HepG2 (cell line): ENCODE data around the gene RBBP8NL. TPM values are rescaled to one million over a fixed set of nuclear protein-coding genes. Genes with fewer than 3 reads are reported as not detected.

Experiments
- CAMTA2 ChIP-seq: sonication (generic); formaldehyde crosslinking; IDR thresholded peaks from 2 replicates; pipeline ENCODE4 v1.4.0; 2020; ENCODE audit warnings: mild to moderate bottlenecking, missing genetic modification reagents, borderline replicate concordance
- ETS1 ChIP-seq: sonication (generic); formaldehyde crosslinking; IDR thresholded peaks from 2 replicates; pipeline ENCODE4 v1.4.0; 2020; ENCODE audit warnings: missing genetic modification reagents
- FOXA3 ChIP-seq: IDR thresholded peaks from 2 replicates; pipeline ENCODE4 v1.6.1; 2016; ENCODE audit warnings: missing genetic modification reagents, missing compliant biosample characterization
- GPBP1L1 ChIP-seq: sonication (generic); formaldehyde crosslinking; IDR thresholded peaks from 2 replicates; pipeline ENCODE4 v1.5.0; 2020; ENCODE audit warnings: mild to moderate bottlenecking, missing genetic modification reagents
- HES4 ChIP-seq: sonication (generic); formaldehyde crosslinking; IDR thresholded peaks from 2 replicates; pipeline ENCODE4 v1.9.0; 2021; ENCODE audit warnings: mild to moderate bottlenecking, missing genetic modification reagents, borderline replicate concordance
- HNRNPK ChIP-seq: fragments of 200-400 bp; formaldehyde crosslinking; IDR thresholded peaks from 2 replicates; pipeline ENCODE4 v1.6.1; 2018; ENCODE audit warnings: low read length, low read depth, moderate library complexity, mild to moderate bottlenecking; ENCODE audit not compliant: poor library complexity, severe bottlenecking
- HOXA5 ChIP-seq: sonication (generic); formaldehyde crosslinking; IDR thresholded peaks from 2 replicates; pipeline ENCODE4 v1.4.0; 2020; ENCODE audit warnings: missing genetic modification reagents
- KAT7 ChIP-seq: IDR thresholded peaks from 2 replicates; pipeline ENCODE4 v1.6.1; 2018; ENCODE audit warnings: borderline replicate concordance, missing compliant biosample characterization
- MLLT10 ChIP-seq: sonication (generic); formaldehyde crosslinking; IDR thresholded peaks from 2 replicates; pipeline ENCODE4 v1.4.0; 2020; ENCODE audit warnings: missing genetic modification reagents
- NR2F2 ChIP-seq: IDR thresholded peaks from 2 replicates; pipeline ENCODE4 v1.6.1; 2012; ENCODE audit warnings: low read depth, inconsistent platforms, borderline replicate concordance
- POGK ChIP-seq: sonication (generic); formaldehyde crosslinking; conservative IDR thresholded peaks from 2 replicates; pipeline ENCODE4 v1.8.0; 2022; ENCODE audit warnings: mild to moderate bottlenecking, moderate library complexity, missing genetic modification reagents
- TRIM22 ChIP-seq: fragments of 450-650 bp; IDR thresholded peaks from 2 replicates; pipeline ENCODE4 v1.6.1; 2017
- ZNF512 ChIP-seq: sonication (generic); formaldehyde crosslinking; IDR thresholded peaks from 2 replicates; pipeline ENCODE4 v1.4.0; 2020; ENCODE audit warnings: mild to moderate bottlenecking, missing genetic modification reagents
- ZNF607 ChIP-seq: sonication (generic); formaldehyde crosslinking; IDR thresholded peaks from 2 replicates; pipeline ENCODE4 v1.5.1; 2020; ENCODE audit warnings: missing genetic modification reagents, mild to moderate bottlenecking, borderline replicate concordance
- ZNF788 ChIP-seq: sonication (generic); formaldehyde crosslinking; IDR thresholded peaks from 2 replicates; pipeline ENCODE4 v1.5.0; 2020; ENCODE audit warnings: mild to moderate bottlenecking, missing genetic modification reagents, borderline replicate concordance
- polyA plus RNA-seq, 8 experiments: library from polyadenylated mRNA; depleted of rRNA in 3 of 8; stranded (reverse) in 7 of 8; unstranded in 1 of 8; fragments of >200 nt; fragmentation: Illumina TruSeq in 4 of 8; extraction: Trizol in 4 of 8; gene quantifications; 2 replicates each; pipeline versions ENCODE4 v1.2.1 to v1.2.3, GENCODE V29; 2011 to 2016; ENCODE audit warnings: low read depth in 4 of 8, missing spikeins in 1 of 8, mixed read lengths in 1 of 8; ENCODE audit not compliant: insufficient read depth in 1 of 8
- total RNA-seq, 5 experiments: library from RNA; depleted of rRNA; stranded (reverse); fragments of >200 nt; fragmentation: Illumina TruSeq; extraction: Trizol; gene quantifications; 2 replicates each; pipeline ENCODE4 v1.2.3, GENCODE V29; 2016; ENCODE audit warnings: low read depth in 1 of 5
- TF ChIP-seq, protein P1 (sequence below): sonication (generic); formaldehyde crosslinking; IDR thresholded peaks from 2 replicates; pipeline ENCODE4 v1.9.0; 2022; ENCODE audit warnings: missing genetic modification reagents, mild to moderate bottlenecking, borderline replicate concordance
- TF ChIP-seq, protein P2 (sequence below): sonication (generic); formaldehyde crosslinking; IDR thresholded peaks from 2 replicates; pipeline ENCODE4 v1.8.0; 2022; ENCODE audit warnings: low read depth, missing genetic modification reagents

The RBBP8NL gene
- total and polyA plus RNA-seq, 2 of the 13 experiments (the other 11 are each of a cell fraction or from before 2014, with no cell fraction given) = 0.69 to 0.86 TPM

DNA sequence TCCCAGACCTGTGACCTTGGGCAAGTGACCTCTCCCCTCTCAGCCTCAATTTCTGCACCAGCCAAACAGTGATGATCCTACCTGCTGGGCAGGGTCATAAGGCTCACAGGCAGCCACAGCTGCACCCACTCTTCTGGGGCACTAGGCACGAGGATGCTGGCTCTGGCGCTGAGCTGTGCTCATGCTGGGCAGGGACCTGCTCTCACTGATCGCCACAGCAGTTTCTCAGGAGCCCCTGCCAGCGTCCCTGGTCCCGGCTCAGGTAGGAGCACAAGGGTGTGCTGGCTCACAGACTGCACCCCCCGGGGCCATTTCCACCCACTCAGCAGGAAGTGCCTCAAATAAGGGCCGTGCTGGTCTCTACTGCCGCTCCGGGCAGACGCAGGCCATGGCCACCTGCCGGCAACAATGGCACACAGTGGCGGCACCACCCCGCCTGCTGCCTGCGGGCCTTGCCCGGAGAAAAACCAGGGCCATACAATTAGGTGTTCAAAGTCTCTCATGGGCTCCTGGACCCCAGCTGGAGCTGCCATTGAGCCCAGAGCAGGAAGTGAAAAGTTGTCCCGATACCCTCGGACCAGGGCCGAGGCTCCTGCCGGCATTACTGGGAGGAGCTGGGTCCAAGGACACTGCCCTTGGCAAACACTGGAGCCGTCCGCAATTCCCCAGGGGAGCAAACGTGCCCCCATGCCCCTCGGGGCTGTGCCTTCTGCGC lies 15.7 kb downstream of the RBBP8NL start (continued):
- TF ChIP-seq CAMTA2 (CRISPR knock-in tag) = no peak
- TF ChIP-seq HES4 (CRISPR knock-in tag) = 0 out of 2 replicates have a peak, but pooled peaks have one; percentile 69
- TF ChIP-seq NR2F2 = no peak
- TF ChIP-seq HNRNPK = no peak
- TF ChIP-seq, protein P1, sequence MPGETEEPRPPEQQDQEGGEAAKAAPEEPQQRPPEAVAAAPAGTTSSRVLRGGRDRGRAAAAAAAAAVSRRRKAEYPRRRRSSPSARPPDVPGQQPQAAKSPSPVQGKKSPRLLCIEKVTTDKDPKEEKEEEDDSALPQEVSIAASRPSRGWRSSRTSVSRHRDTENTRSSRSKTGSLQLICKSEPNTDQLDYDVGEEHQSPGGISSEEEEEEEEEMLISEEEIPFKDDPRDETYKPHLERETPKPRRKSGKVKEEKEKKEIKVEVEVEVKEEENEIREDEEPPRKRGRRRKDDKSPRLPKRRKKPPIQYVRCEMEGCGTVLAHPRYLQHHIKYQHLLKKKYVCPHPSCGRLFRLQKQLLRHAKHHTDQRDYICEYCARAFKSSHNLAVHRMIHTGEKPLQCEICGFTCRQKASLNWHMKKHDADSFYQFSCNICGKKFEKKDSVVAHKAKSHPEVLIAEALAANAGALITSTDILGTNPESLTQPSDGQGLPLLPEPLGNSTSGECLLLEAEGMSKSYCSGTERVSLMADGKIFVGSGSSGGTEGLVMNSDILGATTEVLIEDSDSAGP = no peak; the same call in 1 of the 2 replicates
- TF ChIP-seq ETS1 (CRISPR knock-in tag) = no peak
- no peak for TF ChIP-seq GPBP1L1
- TF ChIP-seq TRIM22 = no peak
- no peak for TF ChIP-seq MLLT10 (CRISPR knock-in tag)
- TF ChIP-seq HOXA5 = no peak
- 0 out of 2 replicates have a peak, but pooled peaks have one; percentile 61 for TF ChIP-seq ZNF512 (CRISPR knock-in tag)
- peak; percentile 53; the same call in 1 of the 2 replicates for TF ChIP-seq ZNF788 (CRISPR knock-in tag)
- peak; percentile 36; the same call in 1 of the 2 replicates for TF ChIP-seq FOXA3 (CRISPR knock-in tag)
- TF ChIP-seq ZNF607 (CRISPR knock-in tag) = no peak
- TF ChIP-seq, protein P2, sequence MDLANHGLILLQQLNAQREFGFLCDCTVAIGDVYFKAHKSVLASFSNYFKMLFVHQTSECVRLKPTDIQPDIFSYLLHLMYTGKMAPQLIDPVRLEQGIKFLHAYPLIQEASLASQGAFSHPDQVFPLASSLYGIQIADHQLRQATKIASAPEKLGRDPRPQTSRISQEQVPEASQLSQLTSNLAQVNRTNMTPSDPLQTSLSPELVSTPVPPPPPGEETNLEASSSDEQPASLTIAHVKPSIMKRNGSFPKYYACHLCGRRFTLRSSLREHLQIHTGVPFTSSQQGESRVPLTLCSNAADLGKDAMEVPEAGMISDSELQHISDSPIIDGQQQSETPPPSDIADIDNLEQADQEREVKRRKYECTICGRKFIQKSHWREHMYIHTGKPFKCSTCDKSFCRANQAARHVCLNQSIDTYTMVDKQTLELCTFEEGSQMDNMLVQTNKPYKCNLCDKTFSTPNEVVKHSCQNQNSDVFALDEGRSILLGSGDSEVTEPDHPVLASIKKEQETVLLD (CRISPR knock-in tag) = no peak; the same call in 1 of the 2 replicates
- no peak; the same call in 1 of the 2 replicates for TF ChIP-seq KAT7
- TF ChIP-seq POGK (CRISPR knock-in tag) = 0 out of 2 replicates have a peak, but pooled peaks have one; percentile 22
